ENCODE measurements around the gene PI4KB.

DNA sequence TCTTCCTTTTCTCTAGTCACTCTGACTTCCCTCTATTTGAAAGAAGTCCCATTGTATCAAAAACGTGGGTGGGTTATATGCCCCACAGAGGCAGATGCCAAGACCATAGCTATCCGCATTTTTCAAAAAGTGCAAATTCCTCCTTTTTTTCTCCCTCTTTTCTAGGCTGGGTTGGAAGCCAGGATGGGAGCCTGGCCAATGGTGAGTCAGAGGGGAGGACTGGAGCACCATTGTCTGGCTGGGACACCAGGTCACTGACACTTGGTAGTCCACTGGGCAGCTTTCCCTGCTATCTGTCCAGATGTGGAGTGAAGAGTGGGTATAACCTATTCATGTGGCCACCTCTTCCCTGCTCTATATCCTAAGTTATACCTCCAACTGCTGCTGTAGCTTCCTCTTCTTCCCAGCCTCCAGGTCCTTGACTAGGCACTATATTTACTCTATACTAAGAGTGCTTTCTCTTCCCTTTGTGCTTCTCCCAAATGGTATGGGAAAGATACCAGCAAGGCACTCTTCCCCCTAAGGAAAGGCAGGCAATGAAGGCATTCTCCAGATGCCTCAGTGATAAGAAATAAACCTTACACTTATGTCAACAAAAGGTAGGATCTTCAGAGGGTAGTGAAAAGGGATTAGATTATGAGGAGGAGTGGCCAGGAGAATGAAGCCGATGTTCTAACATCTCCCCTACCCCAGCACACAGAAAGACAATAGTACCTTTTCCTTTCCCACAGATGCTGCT is 12.9 kb downstream of the PI4KB start:
- no peak for TF ChIP-seq EP300 (IDR thresholded peaks at IDR 0.05; ENCODE audit: low read depth)
- no peak for TF ChIP-seq POLR2A (IDR thresholded peaks at IDR 0.05)
- TF ChIP-seq, protein P1, sequence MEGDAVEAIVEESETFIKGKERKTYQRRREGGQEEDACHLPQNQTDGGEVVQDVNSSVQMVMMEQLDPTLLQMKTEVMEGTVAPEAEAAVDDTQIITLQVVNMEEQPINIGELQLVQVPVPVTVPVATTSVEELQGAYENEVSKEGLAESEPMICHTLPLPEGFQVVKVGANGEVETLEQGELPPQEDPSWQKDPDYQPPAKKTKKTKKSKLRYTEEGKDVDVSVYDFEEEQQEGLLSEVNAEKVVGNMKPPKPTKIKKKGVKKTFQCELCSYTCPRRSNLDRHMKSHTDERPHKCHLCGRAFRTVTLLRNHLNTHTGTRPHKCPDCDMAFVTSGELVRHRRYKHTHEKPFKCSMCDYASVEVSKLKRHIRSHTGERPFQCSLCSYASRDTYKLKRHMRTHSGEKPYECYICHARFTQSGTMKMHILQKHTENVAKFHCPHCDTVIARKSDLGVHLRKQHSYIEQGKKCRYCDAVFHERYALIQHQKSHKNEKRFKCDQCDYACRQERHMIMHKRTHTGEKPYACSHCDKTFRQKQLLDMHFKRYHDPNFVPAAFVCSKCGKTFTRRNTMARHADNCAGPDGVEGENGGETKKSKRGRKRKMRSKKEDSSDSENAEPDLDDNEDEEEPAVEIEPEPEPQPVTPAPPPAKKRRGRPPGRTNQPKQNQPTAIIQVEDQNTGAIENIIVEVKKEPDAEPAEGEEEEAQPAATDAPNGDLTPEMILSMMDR (IDR thresholded peaks at IDR 0.05), result no peak

Measured in transverse colon (tissue), 3 donors.